SK-N-SH (cell line): ENCODE results near the gene LYRM4. TPM values are rescaled to one million over a fixed set of nuclear protein-coding genes. Genes with fewer than 3 reads are reported as not detected.

ENCODE experiments used
- CTCF ChIA-PET: fragments of 300-600, 350-600 bp; formaldehyde crosslinking; extraction: SDS; loops from one replicate; lab custom pipeline; 2021; lab: Yijun Ruan, JAX
- POLR2A ChIA-PET: fragments of 350-600 bp; sonication (Branson Sonifier 250); formaldehyde crosslinking; extraction: SDS; loops from one replicate; lab custom pipeline; 2020; ENCODE audit warnings: antibody characterized with exemption, inconsistent platforms; lab: Yijun Ruan, JAX
- DNase-seq: peaks from one replicate; pipeline ENCODE4 v3.0.0; 2012
- H2AFZ ChIP-seq: fragments of 200-600 bp; sonication (generic); 2 replicates; pipeline ENCODE4 v1.8.1; 2016; ENCODE audit warnings: antibody characterized with exemption, mild to moderate bottlenecking, low read depth
- H3F3A ChIP-seq: fragments of 200-600 bp; sonication (generic); replicated peaks from 2 replicates; pipeline ENCODE3; 2016; ENCODE audit warnings: antibody characterized with exemption, mild to moderate bottlenecking; ENCODE audit not compliant: insufficient read depth
- H3K27ac ChIP-seq, 2 experiments: fragments of 200-500 bp in 1 of 2; fragments of 200-600 bp in 1 of 2; sonication (Bioruptor generic) in 1 of 2; sonication (generic), shearing (Covaris generic) in 1 of 2; 2 replicates each; pipeline versions ENCODE4 v1.5.1 to v1.6.1; 2014 to 2016; ENCODE audit warnings: low read depth in 2 of 2, inconsistent platforms in 1 of 2, low read length in 1 of 2, mild to moderate bottlenecking in 1 of 2, mixed read lengths in 1 of 2
- H3K27me3 ChIP-seq: fragments of 200-600 bp; sonication (generic), shearing (Covaris generic); 2 replicates; pipeline ENCODE4 v1.6.1; 2016; ENCODE audit warnings: mixed run types; ENCODE audit not compliant: insufficient read depth
- H3K36me3 ChIP-seq, 2 experiments: fragments of 200-500 bp in 1 of 2; fragments of 200-600 bp in 1 of 2; sonication (Bioruptor generic) in 1 of 2; sonication (generic) in 1 of 2; replicated peaks in 1 of 2; 2 replicates each; pipeline versions ENCODE3 to v1.5.1; 2014 to 2016; ENCODE audit warnings: low read length in 1 of 2, mild to moderate bottlenecking in 1 of 2; ENCODE audit not compliant: insufficient read depth in 2 of 2, control insufficient read depth in 1 of 2
- H3K4me1 ChIP-seq, 2 experiments: fragments of 200-500 bp in 1 of 2; fragments of 200-600 bp in 1 of 2; sonication (Bioruptor generic) in 1 of 2; sonication (generic), shearing (Covaris generic) in 1 of 2; 2 replicates each; pipeline versions ENCODE4 v1.5.1 to v1.6.1; 2014 to 2016; ENCODE audit warnings: low read depth in 1 of 2, low read length in 1 of 2, mixed run types in 1 of 2; ENCODE audit not compliant: insufficient read depth in 2 of 2, control insufficient read depth in 1 of 2
- H3K4me2 ChIP-seq: fragments of 200-600 bp; sonication (generic), shearing (Covaris generic); 2 replicates; pipeline ENCODE4 v1.6.1; 2017; ENCODE audit warnings: mixed run types
- H3K4me3 ChIP-seq, 2 experiments: fragments of 200-500 bp in 1 of 2; fragments of 200-600 bp in 1 of 2; sonication (Bioruptor generic) in 1 of 2; sonication (generic), shearing (Covaris generic) in 1 of 2; 2 replicates each; pipeline versions ENCODE4 v1.5.1 to v1.8.1; 2014 to 2016; ENCODE audit warnings: low read depth in 2 of 2, inconsistent platforms in 1 of 2, low read length in 1 of 2, mild to moderate bottlenecking in 1 of 2, mixed read lengths in 1 of 2, moderate library complexity in 1 of 2
- H3K79me2 ChIP-seq: fragments of 200-600 bp; sonication (generic); 2 replicates; pipeline ENCODE4 v1.8.1; 2017; ENCODE audit warnings: mild to moderate bottlenecking; ENCODE audit not compliant: insufficient read depth
- H3K9ac ChIP-seq: fragments of 200-600 bp; sonication (generic); 2 replicates; pipeline ENCODE4 v1.6.1; 2017; ENCODE audit warnings: mixed run types
- H3K9me2 ChIP-seq: fragments of 200-600 bp; sonication (generic); 2 replicates; pipeline ENCODE4 v1.6.1; 2017; ENCODE audit warnings: mixed run types
- H3K9me3 ChIP-seq: fragments of 200-600 bp; sonication (generic); 2 replicates; pipeline ENCODE4 v1.6.1; 2017; ENCODE audit warnings: mixed run types, mild to moderate bottlenecking, moderate library complexity
- H4K20me1 ChIP-seq: fragments of 200-600 bp; sonication (generic); 2 replicates; pipeline ENCODE4 v1.6.1; 2017; ENCODE audit warnings: mild to moderate bottlenecking, mixed run types; ENCODE audit not compliant: insufficient read depth
- CTCF ChIP-seq: fragments of 200-600 bp; sonication (generic); IDR thresholded peaks from 2 replicates; pipeline ENCODE4 v1.6.1; 2017; ENCODE audit warnings: antibody characterized with exemption, mild to moderate bottlenecking, moderate library complexity
- FOSL2 ChIP-seq: IDR thresholded peaks from 2 replicates; pipeline ENCODE4 v1.4.0; 2012; ENCODE audit warnings: low read depth, mild to moderate bottlenecking, moderate library complexity, borderline replicate concordance
- GATA2 ChIP-seq: sonication (generic); formaldehyde crosslinking; IDR thresholded peaks from 2 replicates; pipeline ENCODE4 v1.5.0; 2020; ENCODE audit warnings: mild to moderate bottlenecking, missing genetic modification reagents
- JUND ChIP-seq: IDR thresholded peaks from 2 replicates; pipeline ENCODE4 v1.4.0; 2012
- SMC3 ChIP-seq: IDR thresholded peaks from 2 replicates; pipeline ENCODE4 v1.6.1; 2012; ENCODE audit warnings: low read depth, low read length, improper control_type of control experiment
- TAF1 ChIP-seq: IDR thresholded peaks from 2 replicates; pipeline ENCODE4 v1.6.1; 2012; ENCODE audit warnings: low read depth, mild to moderate bottlenecking, low read length, moderate library complexity, borderline replicate concordance
- TCF12 ChIP-seq: IDR thresholded peaks from 2 replicates; pipeline ENCODE4 v1.4.0; 2012
- USF2 ChIP-seq: fragments of 150-350 bp; IDR thresholded peaks from 2 replicates; pipeline ENCODE4 v1.6.1; 2017; ENCODE audit warnings: antibody characterized with exemption, low read length, low read depth, borderline replicate concordance
- ZBTB33 ChIP-seq: IDR thresholded peaks from 2 replicates; pipeline ENCODE4 v1.4.0; 2012; ENCODE audit warnings: low read depth, borderline replicate concordance
- whole genome bisulfite sequencing: methylation state at CpG from one replicate; pipeline ENCODE4 v1.1.6; 2017; ENCODE audit warnings: low lambda C conversion rate; 5-methylcytosine and 5-hydroxymethylcytosine counted together
- polyA plus RNA-seq, 3 experiments: library from polyadenylated mRNA; depleted of rRNA; stranded (reverse); fragments of >200 nt; gene quantifications; 2 replicates each; pipeline ENCODE4 v1.2.3, GENCODE V29; 2012
- TF ChIP-seq, protein P1 (sequence below): IDR thresholded peaks from 2 replicates; pipeline ENCODE4 v1.4.0; 2012; ENCODE audit warnings: low read depth

LYRM4 gene
- polyA plus RNA-seq, 1 of the 3 experiments (the other 2 are of a cell fraction) = 37.2 TPM

DNA sequence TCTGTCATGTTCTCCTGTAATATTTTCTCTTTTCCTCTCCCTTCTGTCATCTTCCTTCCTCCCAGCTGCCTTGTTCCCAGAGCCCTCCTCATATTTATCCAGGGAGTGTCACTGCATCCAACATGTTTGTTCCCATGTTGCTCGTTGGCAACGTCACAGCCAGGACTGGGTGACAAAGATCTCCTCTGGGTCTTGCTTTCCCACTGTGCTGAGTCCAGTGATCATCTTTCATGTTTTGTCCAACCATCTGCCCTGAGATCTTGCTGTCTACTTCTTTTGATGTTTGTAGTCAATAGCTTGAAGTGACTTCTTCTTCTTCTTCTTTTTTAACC lies 27.2 kb upstream of the LYRM4 start:
- TF ChIP-seq SMC3 = no peak
- TF ChIP-seq ZBTB33 = no peak
- no peak for TF ChIP-seq TAF1
- Histone ChIP-seq H3K4me1 (peaks cover 3% of the 10 kb centered on the region in 2 experiments; a peak in 2 of 4 replicates), H3K79me2 (peaks cover 18% of the 10 kb centered on the region), H3K27ac (no peak overlapping the region), H3K27me3 (no peaks in the 10 kb centered on the region), H3K4me3 (no peak overlapping the region), H3K9me2 (no peaks in the 10 kb centered on the region), H3K36me3 (no peaks in the 10 kb centered on the region), H3F3A (no peaks in the 10 kb centered on the region), H2AFZ (no peak overlapping the region), H4K20me1 (peaks cover 13% of the 10 kb centered on the region), H3K4me2 (no peak overlapping the region), H3K9ac (no peak overlapping the region), H3K9me3 (no peaks in the 10 kb centered on the region)
- ChIA-PET POLR2A (no interaction called here), CTCF (interaction anchor here (1.3 kb wide), 1 partner anchor 72 kb away, joined by 4 read pairs; no protein-coding TSS in a partner anchor)
- 95% methylated on average over 2 of the region's 2 CpGs for WGBS
- DNase-seq = no peak

DNA sequence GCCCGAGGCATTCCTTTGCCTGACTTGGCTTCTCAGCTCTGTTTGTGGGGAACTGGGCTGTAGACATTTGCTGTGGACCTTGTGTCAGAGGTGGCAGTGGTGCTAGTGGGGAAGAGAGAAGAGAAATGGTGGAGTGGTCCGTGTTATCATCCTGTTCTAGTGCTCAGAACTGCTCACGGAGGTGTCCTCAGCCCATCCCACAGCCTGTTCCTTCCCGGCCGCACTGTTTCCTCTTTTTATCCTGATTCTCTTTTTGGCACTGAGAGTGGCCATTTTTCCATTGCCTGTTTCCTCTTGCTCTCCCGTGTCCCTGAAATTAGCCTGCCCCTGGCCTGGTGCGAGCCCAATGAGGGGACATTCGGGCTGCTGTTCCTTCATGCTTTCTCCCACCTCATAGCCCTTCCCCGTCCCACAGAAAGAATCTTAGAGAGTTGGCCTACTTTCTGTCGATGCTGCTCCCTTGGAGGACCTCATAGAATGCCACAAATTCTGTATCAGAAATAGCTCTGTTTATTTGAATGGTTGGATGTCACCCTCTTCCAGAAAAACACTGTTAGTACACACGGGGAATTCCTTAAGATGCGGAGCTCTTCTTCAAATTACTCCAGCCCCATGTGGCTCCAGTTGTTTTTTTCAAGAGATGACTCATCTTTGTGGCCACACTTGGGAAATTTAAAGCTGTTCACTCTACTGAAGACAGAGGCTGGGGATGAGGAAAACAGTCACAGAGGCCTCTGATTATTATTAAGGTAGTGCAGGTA lies 26.6 kb upstream of the LYRM4 start:
- Histone ChIP-seq H3K27ac (no peak overlapping the region), H3K79me2 (peaks cover 18% of the 10 kb centered on the region), H3K4me1 (peaks cover 3% of the 10 kb centered on the region in 2 experiments; a peak in 2 of 4 replicates), H3K9me3 (no peaks in the 10 kb centered on the region), H3K9me2 (no peaks in the 10 kb centered on the region), H3K36me3 (no peaks in the 10 kb centered on the region), H3K4me2 (no peak overlapping the region; the same call in 1 of the 2 replicates), H4K20me1 (peaks cover 13% of the 10 kb centered on the region), H2AFZ (no peak overlapping the region), H3K4me3 (no peak overlapping the region), H3F3A (no peaks in the 10 kb centered on the region), H3K27me3 (no peaks in the 10 kb centered on the region), H3K9ac (no peak overlapping the region)
- TF ChIP-seq USF2 = no peak
- TF ChIP-seq FOSL2 = peak; percentile 88
- TF ChIP-seq SMC3 = no peak
- TF ChIP-seq, protein P1, sequence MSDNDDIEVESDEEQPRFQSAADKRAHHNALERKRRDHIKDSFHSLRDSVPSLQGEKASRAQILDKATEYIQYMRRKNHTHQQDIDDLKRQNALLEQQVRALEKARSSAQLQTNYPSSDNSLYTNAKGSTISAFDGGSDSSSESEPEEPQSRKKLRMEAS = peak; percentile 67
- peak; percentile 84 for TF ChIP-seq JUND
- TF ChIP-seq GATA2 = no peak
- peak; percentile 70 for TF ChIP-seq TCF12
- TF ChIP-seq CTCF = no peak
- ChIA-PET CTCF (interaction anchor here (1.3 kb wide), 1 partner anchor 72 kb away, joined by 4 read pairs; no protein-coding TSS in a partner anchor), POLR2A (no interaction called here)
- WGBS = 78% methylated on average over 12 of the region's 12 CpGs
- DNase-seq = no peak
